HG03439 (cell line): Measurements from ENCODE around the gene PTP4A2.

ENCODE experiments used
- ATAC-seq: cut with Tn5 transposase; IDR thresholded peaks from one replicate; pipeline ENCODE4 v1.9.1; 2021; ENCODE audit warnings: mild to moderate bottlenecking, moderate library complexity; ENCODE audit not compliant: unreplicated experiment

Gene PTP4A2

GRCh38 chr1:31891280-31891679, 46.9 kb downstream of the PTP4A2 start:
- ATAC-seq = no peak

- no peak for ATAC-seq
Measured at GRCh38 chr1:31888291-31888690, 49.9 kb downstream of the PTP4A2 start.

- no peak for ATAC-seq
Measured at GRCh38 chr1:31886866-31887265, 51.3 kb downstream of the PTP4A2 start.

GRCh38 chr1:31885851-31886250, 52.3 kb downstream of the PTP4A2 start:
- ATAC-seq = no peak

- ATAC-seq = no peak
Measured at GRCh38 chr1:31883357-31883942, 54.7 kb downstream of the PTP4A2 start.

GRCh38 chr1:31881688-31882000, 56.5 kb downstream of the PTP4A2 start:
- no peak for ATAC-seq

GRCh38 chr1:31880957-31881687, 57.0 kb downstream of the PTP4A2 start:
- no peak for ATAC-seq

GRCh38 chr1:31879981-31880608, 58.1 kb downstream of the PTP4A2 start:
- no peak for ATAC-seq

GRCh38 chr1:31878058-31878457, 60.1 kb downstream of the PTP4A2 start:
- ATAC-seq = no peak

GRCh38 chr1:31877544-31877943, 60.6 kb downstream of the PTP4A2 start:
- no peak for ATAC-seq

GRCh38 chr1:31875636-31876236, 62.4 kb downstream of the PTP4A2 start:
- ATAC-seq = no peak

- no peak for ATAC-seq
Measured at GRCh38 chr1:31874942-31875341, 63.2 kb downstream of the PTP4A2 start.

GRCh38 chr1:31872658-31873636, 65.2 kb downstream of the PTP4A2 start:
- no peak for ATAC-seq

GRCh38 chr1:31871703-31872102, 66.5 kb downstream of the PTP4A2 start:
- ATAC-seq = no peak

- no peak for ATAC-seq
Measured at GRCh38 chr1:31870086-31870736, 68.0 kb downstream of the PTP4A2 start.

- ATAC-seq = no peak
Measured at GRCh38 chr1:31869449-31869848, 68.7 kb downstream of the PTP4A2 start.

- ATAC-seq = no peak
Measured at GRCh38 chr1:31868862-31869261, 69.3 kb downstream of the PTP4A2 start.

- ATAC-seq = no peak
Measured at GRCh38 chr1:31867546-31867945, 70.6 kb downstream of the PTP4A2 start.

GRCh38 chr1:31866450-31867032, 71.6 kb downstream of the PTP4A2 start:
- peak; percentile 56 for ATAC-seq
